Measurements from ENCODE around the gene TFF2. TPM values are rescaled to one million over a fixed set of nuclear protein-coding genes. Genes with fewer than 3 reads are reported as not detected.

TFF2 gene, protein sequence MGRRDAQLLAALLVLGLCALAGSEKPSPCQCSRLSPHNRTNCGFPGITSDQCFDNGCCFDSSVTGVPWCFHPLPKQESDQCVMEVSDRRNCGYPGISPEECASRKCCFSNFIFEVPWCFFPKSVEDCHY
- total RNA-seq = not detected
- long read RNA-seq = 0 reads

DNA sequence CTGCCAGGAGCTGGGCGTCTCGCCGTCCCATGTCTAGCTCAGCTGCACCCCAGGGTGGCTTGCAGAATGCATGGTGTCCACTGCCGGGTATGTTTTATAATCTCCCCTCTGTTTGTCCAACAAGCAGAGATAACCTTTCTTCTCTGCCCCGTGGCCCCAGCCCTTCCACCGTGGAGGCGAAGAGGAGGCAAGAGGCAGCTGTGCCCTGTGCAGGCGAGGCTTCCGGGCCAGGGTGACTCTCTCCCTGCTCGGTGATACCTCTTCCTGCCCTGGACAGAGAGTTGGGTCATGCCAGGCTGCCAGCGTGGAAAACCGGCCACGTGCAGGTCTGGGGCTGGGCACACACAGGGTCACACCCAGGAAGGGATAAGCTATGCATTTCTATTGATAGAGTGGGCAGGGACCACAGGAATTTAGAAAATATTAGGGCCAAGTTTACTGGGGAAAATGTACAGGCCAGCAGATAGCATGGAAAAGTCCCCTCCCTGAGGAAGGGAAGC lies at the start of gene TFF2:
Gene TFF2, minus strand, starts transcription at position 68 of the 500 bp plus-strand sequence. Its CDS starts 37 bp downstream, at position 31.
- no peaks in the 10 kb centered on the region for H3K36me3 ChIP-seq

DNA sequence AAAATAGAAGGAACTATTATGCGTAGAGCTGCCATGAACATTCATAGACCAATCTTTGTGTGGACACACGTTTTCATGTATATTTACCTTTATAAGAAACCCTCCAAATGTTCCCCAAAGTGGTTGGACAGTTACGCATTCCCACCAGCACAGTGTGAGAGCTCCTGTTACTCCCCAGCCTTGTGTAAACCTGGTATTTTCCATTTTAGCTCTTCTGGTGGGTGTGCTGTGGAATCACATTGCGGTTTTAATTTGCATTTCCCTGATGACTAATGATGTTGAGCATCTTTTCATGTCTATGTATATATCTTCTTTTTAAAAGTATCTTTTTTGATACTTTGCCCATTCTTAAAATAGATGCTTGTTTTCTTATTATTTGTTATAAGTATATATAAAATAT lies 49.7 kb upstream of the TFF2 start:
- ATAC-seq (no peak), DNase-seq (no peak)
- Histone ChIP-seq H3K4me1 (no peaks in the 10 kb centered on the region), H3K36me3 (no peaks in the 10 kb centered on the region), H3K4me3 (no peak overlapping the region), H3K9me3 (peaks cover 7% of the 10 kb centered on the region), H3K27me3 (ENCODE audit: low read depth) (no peaks in the 10 kb centered on the region), H3K27ac (no peak overlapping the region)
- intact Hi-C loops (cut with DNase I) = no loop called here
- TF ChIP-seq, protein P1, sequence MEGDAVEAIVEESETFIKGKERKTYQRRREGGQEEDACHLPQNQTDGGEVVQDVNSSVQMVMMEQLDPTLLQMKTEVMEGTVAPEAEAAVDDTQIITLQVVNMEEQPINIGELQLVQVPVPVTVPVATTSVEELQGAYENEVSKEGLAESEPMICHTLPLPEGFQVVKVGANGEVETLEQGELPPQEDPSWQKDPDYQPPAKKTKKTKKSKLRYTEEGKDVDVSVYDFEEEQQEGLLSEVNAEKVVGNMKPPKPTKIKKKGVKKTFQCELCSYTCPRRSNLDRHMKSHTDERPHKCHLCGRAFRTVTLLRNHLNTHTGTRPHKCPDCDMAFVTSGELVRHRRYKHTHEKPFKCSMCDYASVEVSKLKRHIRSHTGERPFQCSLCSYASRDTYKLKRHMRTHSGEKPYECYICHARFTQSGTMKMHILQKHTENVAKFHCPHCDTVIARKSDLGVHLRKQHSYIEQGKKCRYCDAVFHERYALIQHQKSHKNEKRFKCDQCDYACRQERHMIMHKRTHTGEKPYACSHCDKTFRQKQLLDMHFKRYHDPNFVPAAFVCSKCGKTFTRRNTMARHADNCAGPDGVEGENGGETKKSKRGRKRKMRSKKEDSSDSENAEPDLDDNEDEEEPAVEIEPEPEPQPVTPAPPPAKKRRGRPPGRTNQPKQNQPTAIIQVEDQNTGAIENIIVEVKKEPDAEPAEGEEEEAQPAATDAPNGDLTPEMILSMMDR (IDR thresholded peaks at IDR 0.05) = no peak

More for the DNA sequence above, at the start of gene TFF2:
- ATAC-seq = no peak
- DNase-seq = no peak
- Histone ChIP-seq H3K4me3 (no peak within 1 kb of the TSS), H3K27me3 (ENCODE audit: low read depth) (peaks cover 5% of the 10 kb centered on the region), H3K4me1 (no peaks in the 10 kb centered on the region), H3K9me3 (no peaks in the 10 kb centered on the region), H3K27ac (no peak within 1 kb of the TSS)
- intact Hi-C loops (cut with DNase I) = no loop called here
- TF ChIP-seq, protein P1 (IDR thresholded peaks at IDR 0.05) = no peak

DNA sequence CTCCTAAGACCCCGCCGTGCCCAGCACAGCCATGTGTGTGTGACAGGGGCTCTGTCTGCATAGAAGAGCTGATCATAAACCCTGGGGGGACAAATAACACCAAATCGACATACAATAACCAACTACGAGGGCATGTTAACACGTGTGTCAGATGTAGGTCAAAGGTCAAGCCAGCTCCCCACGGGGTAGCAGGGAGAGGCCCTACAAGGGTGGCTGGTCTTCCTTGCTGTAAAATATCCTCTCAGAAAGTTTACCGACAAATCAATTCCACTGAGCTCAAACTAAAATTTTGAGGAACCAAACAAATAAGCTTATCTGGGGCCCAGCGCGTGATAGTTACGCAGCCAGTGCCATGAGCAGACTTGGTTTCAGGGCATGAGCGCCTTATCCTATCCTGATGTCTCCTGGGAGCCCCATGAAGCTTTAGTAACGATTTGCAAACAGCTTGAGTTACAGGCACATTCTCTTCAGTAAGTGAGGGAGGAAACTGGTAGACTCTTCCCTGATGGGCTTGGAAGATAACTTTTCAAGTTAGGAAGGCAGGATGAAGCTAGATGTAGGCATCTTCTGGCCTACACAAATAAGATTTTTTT lies 47.7 kb upstream of the TFF2 start:
- Histone ChIP-seq H3K36me3 (no peaks in the 10 kb centered on the region), H3K4me3 (no peak overlapping the region), H3K4me1 (no peaks in the 10 kb centered on the region), H3K9me3 (peaks cover 7% of the 10 kb centered on the region), H3K27ac (no peak overlapping the region), H3K27me3 (ENCODE audit: low read depth) (no peaks in the 10 kb centered on the region)
- ATAC-seq (no peak), DNase-seq (no peak)
- intact Hi-C loops (cut with DNase I) = no loop called here
- TF ChIP-seq, protein P1 (IDR thresholded peaks at IDR 0.05) = no peak

DNA sequence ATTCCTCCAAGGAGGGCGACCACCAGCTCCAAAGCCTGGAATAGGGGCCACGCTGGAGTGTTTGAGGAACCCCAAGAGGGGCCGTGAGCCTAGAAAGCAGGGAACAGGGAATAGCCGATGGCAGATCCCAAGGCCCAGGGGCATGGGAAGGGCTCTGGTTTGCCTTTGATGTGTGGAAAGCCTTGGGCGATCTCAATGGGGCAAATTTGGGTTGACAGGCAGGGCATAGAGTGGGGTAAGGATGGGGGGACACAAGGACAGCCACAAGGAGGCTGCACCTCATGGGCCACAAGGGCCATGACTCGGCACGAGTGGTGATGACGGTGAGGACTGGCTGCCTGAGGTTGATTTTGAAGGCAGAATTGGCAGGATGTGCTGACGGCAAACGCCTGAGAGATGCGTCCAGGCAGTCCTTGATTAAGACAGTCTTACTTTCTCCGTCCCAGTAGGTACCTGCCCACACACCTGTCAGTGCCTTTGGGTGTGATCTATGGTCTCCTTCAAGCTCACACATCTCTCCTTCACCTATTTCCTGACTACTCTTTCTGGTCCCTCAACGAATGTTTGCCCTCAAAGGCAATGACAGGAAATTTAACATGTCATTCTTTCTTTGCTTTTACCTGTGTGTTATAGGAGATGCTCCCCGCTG lies 47.1 kb upstream of the TFF2 start:
- no peak overlapping the region for H3K4me3 ChIP-seq
- H3K27ac ChIP-seq = no peak overlapping the region
- peaks cover 2% of the 10 kb centered on the region for H3K4me1 ChIP-seq
- H3K36me3 ChIP-seq = no peaks in the 10 kb centered on the region
- TF ChIP-seq, protein P1 (IDR thresholded peaks at IDR 0.05) = no peak
- DNase-seq (no peak), ATAC-seq (no peak)
- H3K9me3 ChIP-seq = peaks cover 7% of the 10 kb centered on the region
- H3K27me3 ChIP-seq (ENCODE audit: low read depth) = no peaks in the 10 kb centered on the region
- intact Hi-C loops (cut with DNase I) = no loop called here

DNA sequence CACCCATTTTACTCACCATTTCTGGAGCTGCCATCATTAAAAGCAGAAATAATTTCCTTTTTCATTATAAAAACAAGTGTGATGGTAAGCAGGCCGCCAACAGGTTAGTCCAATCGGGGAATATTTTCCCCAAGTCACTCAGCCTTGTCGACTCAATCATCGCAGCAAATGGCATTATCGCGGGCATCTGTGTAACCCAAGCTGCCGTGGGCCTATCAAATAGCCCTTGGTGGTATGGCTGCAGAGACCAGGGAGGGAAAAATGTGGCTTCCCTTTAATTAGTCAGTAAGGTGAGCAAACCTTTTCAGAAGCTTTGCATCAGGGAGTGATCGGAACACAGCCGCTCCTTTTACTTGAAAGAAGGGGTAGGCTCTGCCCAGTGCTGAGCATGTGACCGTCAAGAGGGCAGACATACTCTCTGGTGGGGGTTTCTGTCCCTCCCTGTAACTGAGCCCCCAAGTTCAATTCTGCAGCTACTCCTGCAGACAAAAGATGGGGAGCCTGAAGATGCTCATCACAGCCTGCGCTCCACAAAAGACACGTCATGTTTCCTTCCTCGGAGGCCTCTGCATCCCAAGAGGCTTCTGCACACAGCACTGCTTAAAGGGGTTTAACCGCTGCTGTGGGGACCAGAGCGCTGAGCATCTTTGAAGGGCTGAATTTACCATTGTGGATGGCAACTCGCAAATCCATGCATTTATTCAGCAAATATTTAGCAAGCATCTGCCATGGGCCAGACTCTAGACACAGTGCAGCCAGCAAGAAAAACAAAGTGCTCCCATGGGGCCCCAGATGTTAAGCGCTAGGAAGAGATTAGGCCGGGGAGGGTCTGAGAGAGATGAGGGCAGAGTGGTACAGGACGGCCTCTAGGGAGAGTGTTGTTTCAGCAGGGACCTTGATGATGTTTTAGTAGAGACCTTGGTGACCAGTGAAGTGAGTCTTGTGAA lies 46.3 kb upstream of the TFF2 start:
- Histone ChIP-seq H3K27me3 (ENCODE audit: low read depth) (no peaks in the 10 kb centered on the region), H3K9me3 (peaks cover 7% of the 10 kb centered on the region), H3K4me3 (no peak overlapping the region), H3K27ac (no peak overlapping the region), H3K36me3 (no peaks in the 10 kb centered on the region), H3K4me1 (peaks cover 6% of the 10 kb centered on the region)
- DNase-seq = no peak
- intact Hi-C loops (cut with DNase I) = no loop called here
- TF ChIP-seq, protein P1 (IDR thresholded peaks at IDR 0.05) = no peak
- no peak for ATAC-seq

Measured in lower lobe of right lung (tissue), 2 donors.